ENCODE results near the gene OSTM1. TPM values are rescaled to one million over a fixed set of nuclear protein-coding genes. Genes with fewer than 3 reads are reported as not detected.
A peak's percentile ranks its signal among the peaks of the same experiment; 100 is the strongest.

OSTM1 gene
- total and polyA plus RNA-seq, 2 experiments from 2014 or later = 27.0 to 29.3 TPM

- TF ChIP-seq EZH2 (IDR thresholded peaks at IDR 0.05; ENCODE audit: insufficient read depth, poor library complexity, severe bottlenecking) (no peak), EZH2phosphoT487 (IDR thresholded peaks at IDR 0.05; ENCODE audit: insufficient read depth, low read depth) (no peak)
- 68 to 77% methylated on average over 1 of the region's 1 CpG for WGBS, 2 experiments (ENCODE audit: low coverage in 1 of 2, low lambda C conversion rate in 2 of 2, missing lambda C conversion rate in 2 of 2)
- no peaks in the 10 kb centered on the region for H3K9me2 ChIP-seq (ENCODE audit: insufficient read depth)
- no peaks in the 10 kb centered on the region for H3K9me3 ChIP-seq (ENCODE audit: low read depth)
- DNase-seq = no peak
- H3K9ac ChIP-seq = no peak overlapping the region
- no peaks in the 10 kb centered on the region for H3K36me3 ChIP-seq (ENCODE audit: low read depth)
- H3K4me1 ChIP-seq (ENCODE audit: insufficient read depth) = peaks cover 10% of the 10 kb centered on the region; the same call in 1 of the 2 replicates
- no peaks in the 10 kb centered on the region for H3F3A ChIP-seq (ENCODE audit: insufficient read depth)
- H3K79me2 ChIP-seq (ENCODE audit: insufficient read depth) = no peaks in the 10 kb centered on the region
- H3K4me3 ChIP-seq = no peak overlapping the region
- no peak overlapping the region for H3K4me2 ChIP-seq (ENCODE audit: unreplicated experiment)
- no peak overlapping the region for H2AFZ ChIP-seq
- no peaks in the 10 kb centered on the region for H4K20me1 ChIP-seq (ENCODE audit: insufficient read depth)
- H3K27me3 ChIP-seq (replicated peaks; ENCODE audit: insufficient read depth) = no peaks in the 10 kb centered on the region; the same call in 1 of the 2 replicates
- no peak overlapping the region for H3K27ac ChIP-seq
- in situ Hi-C loops (cut with MboI) = no loop called here
These were observed 8.0 kb upstream of the OSTM1 start for GRCh38 chr6:108082539-108082938.

DNA sequence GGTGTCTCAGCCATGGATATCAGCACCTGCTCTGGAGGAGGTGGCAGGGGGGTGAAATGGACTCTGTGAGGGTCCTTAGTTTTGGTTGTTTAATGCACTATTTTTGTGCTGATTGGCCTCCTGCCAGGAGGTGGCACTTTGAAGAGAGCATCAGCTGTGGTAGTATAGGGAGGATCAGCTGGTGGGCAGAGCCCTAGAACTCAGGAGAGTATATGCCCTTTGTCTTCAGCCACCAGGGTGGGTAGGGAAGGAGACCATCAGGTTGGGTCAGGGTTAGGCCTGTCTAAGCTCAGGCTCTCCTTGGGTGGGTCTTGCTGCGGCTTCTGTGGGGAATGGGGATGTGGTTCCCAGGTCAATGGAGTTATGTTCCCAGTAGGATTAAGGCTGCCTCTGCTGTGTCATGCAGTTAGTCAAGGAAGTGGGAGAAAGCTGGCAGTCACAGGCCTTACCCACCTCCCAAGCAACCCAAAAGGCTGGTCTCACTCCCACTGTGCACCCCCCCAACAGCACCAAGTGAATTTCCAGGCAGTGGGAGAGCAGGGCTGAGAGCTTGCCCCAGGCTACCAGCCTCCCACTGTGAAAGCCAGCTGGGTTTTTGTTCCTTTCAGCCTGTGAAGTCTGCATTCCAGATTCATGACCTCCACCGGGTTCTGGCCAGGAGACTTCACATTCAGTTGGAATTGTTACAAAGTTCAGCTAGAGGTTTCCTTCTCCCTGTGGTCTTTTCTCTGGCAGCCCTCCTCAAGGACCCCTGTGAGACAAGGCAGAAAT, 5.7 kb upstream of the OSTM1 start:
- H3K36me3 ChIP-seq (ENCODE audit: low read depth) = no peaks in the 10 kb centered on the region
- in situ Hi-C loops (cut with MboI) = no loop called here
- H3K9me2 ChIP-seq (ENCODE audit: insufficient read depth) = no peaks in the 10 kb centered on the region
- DNase-seq = peak; percentile 79
- no peaks in the 10 kb centered on the region for H3F3A ChIP-seq (ENCODE audit: insufficient read depth)
- no peak overlapping the region for H3K4me2 ChIP-seq (ENCODE audit: unreplicated experiment)
- peaks cover 10% of the 10 kb centered on the region; the same call in 1 of the 2 replicates for H3K4me1 ChIP-seq (ENCODE audit: insufficient read depth)
- no peaks in the 10 kb centered on the region for H3K79me2 ChIP-seq (ENCODE audit: insufficient read depth)
- no peaks in the 10 kb centered on the region for H4K20me1 ChIP-seq (ENCODE audit: insufficient read depth)
- H3K27ac ChIP-seq = no peak overlapping the region
- no peaks in the 10 kb centered on the region for H3K9me3 ChIP-seq (ENCODE audit: low read depth)
- TF ChIP-seq EZH2phosphoT487 (IDR thresholded peaks at IDR 0.05; ENCODE audit: insufficient read depth, low read depth) (no peak), EZH2 (IDR thresholded peaks at IDR 0.05; ENCODE audit: insufficient read depth, poor library complexity, severe bottlenecking) (no peak)
- WGBS, 2 experiments (ENCODE audit: low coverage in 1 of 2, low lambda C conversion rate in 2 of 2, missing lambda C conversion rate in 2 of 2) = 56 to 62% methylated on average over 2 of the region's 2 CpGs
- no peaks in the 10 kb centered on the region for H3K27me3 ChIP-seq (replicated peaks; ENCODE audit: insufficient read depth)
- H3K9ac ChIP-seq = no peak overlapping the region
- no peak overlapping the region for H2AFZ ChIP-seq
- no peak overlapping the region for H3K4me3 ChIP-seq

DNA sequence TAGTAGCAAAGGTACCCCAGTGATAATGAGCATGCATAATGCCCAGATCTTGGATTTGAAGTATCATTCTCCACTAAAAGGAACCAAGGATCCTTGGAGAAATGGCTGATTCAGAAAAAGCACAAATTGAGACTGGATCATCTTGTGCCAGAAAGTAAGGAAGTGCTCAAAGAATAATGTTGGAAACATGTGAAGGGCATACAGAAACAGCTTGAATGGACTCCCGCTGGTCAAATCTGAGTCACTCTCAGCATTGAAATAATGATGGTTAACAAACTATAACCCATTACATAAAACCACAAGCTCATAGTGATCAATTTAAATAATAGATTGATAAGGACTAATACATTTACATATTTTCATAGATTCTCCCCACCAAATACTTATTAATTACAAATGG, 3.6 kb upstream of the OSTM1 start:
- Histone ChIP-seq H3K79me2 (ENCODE audit: insufficient read depth) (peaks cover 11% of the 10 kb centered on the region; the same call in 1 of the 2 replicates), H3K4me1 (ENCODE audit: insufficient read depth) (peaks cover 16% of the 10 kb centered on the region), H2AFZ (no peak overlapping the region), H3K4me2 (ENCODE audit: unreplicated experiment) (no peak overlapping the region), H4K20me1 (ENCODE audit: insufficient read depth) (no peaks in the 10 kb centered on the region), H3K27ac (no peak overlapping the region), H3K9ac (no peak overlapping the region), H3K36me3 (ENCODE audit: low read depth) (no peaks in the 10 kb centered on the region), H3F3A (ENCODE audit: insufficient read depth) (no peaks in the 10 kb centered on the region), H3K9me3 (ENCODE audit: low read depth) (no peaks in the 10 kb centered on the region), H3K27me3 (replicated peaks; ENCODE audit: insufficient read depth) (no peaks in the 10 kb centered on the region), H3K9me2 (ENCODE audit: insufficient read depth) (no peaks in the 10 kb centered on the region), H3K4me3 (no peak overlapping the region)
- TF ChIP-seq EZH2phosphoT487 (IDR thresholded peaks at IDR 0.05; ENCODE audit: insufficient read depth, low read depth) = no peak
- no peak for TF ChIP-seq EZH2 (IDR thresholded peaks at IDR 0.05; ENCODE audit: insufficient read depth, poor library complexity, severe bottlenecking)
- 85 to 89% methylated on average over 1 of the region's 1 CpG for WGBS, 2 experiments (ENCODE audit: low coverage in 1 of 2, low lambda C conversion rate in 2 of 2, missing lambda C conversion rate in 2 of 2)
- in situ Hi-C loops (cut with MboI) = no loop called here
- DNase-seq = no peak

GRCh38 chr6:108074057-108074358, 533 bp downstream of the OSTM1 start:
- no peak for DNase-seq
- WGBS, 2 experiments (ENCODE audit: low coverage in 1 of 2, low lambda C conversion rate in 2 of 2, missing lambda C conversion rate in 2 of 2) = 6% methylated on average over 12 of the region's 12 CpGs
- peaks cover 23% of the 10 kb centered on the region for H3K79me2 ChIP-seq (ENCODE audit: insufficient read depth)
- no peaks in the 10 kb centered on the region for H3K9me2 ChIP-seq (ENCODE audit: insufficient read depth)
- H3K36me3 ChIP-seq (ENCODE audit: low read depth) = no peaks in the 10 kb centered on the region
- peaks cover 9% of the 10 kb centered on the region; the same call in 1 of the 2 replicates for H3K4me1 ChIP-seq (ENCODE audit: insufficient read depth)
- peak overlapping the region; percentile 91 for H2AFZ ChIP-seq
- H3F3A ChIP-seq (ENCODE audit: insufficient read depth) = no peaks in the 10 kb centered on the region
- H4K20me1 ChIP-seq (ENCODE audit: insufficient read depth) = no peaks in the 10 kb centered on the region
- peak overlapping the region; percentile 77 for H3K9ac ChIP-seq
- peak overlapping the region; percentile 92 for H3K4me2 ChIP-seq (ENCODE audit: unreplicated experiment)
- in situ Hi-C loops (cut with MboI) = no loop called here
- H3K27ac ChIP-seq = no peak overlapping the region
- no peaks in the 10 kb centered on the region for H3K9me3 ChIP-seq (ENCODE audit: low read depth)
- peak overlapping the region; percentile 100 for H3K4me3 ChIP-seq
- TF ChIP-seq EZH2 (IDR thresholded peaks at IDR 0.05; ENCODE audit: insufficient read depth, poor library complexity, severe bottlenecking) (no peak), EZH2phosphoT487 (IDR thresholded peaks at IDR 0.05; ENCODE audit: insufficient read depth, low read depth) (no peak)
- no peaks in the 10 kb centered on the region for H3K27me3 ChIP-seq (replicated peaks; ENCODE audit: insufficient read depth)

Data from GM23248 (cell line).